ENCODE data around the gene TELO2.

TELO2 gene

DNA sequence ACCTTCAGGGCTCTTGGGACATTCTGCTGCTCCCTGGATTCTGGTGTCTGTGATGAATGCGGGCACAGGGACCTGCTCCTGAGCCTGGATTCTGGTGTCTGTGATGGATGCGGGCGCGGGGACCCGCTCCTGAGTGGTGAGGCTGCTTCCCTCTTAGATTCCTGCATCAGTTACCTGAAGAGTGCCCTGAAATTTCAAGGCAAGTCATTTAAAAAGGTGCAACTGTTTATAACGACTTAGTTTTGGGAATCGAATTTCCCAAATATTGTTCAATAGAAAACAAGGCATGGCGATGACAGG lies 47.3 kb downstream of the TELO2 start:
- DNase-seq (ENCODE audit: extremely low spot score), result no peak
- ChIA-PET CTCF (no interaction called here), POLR2A (no interaction called here)
- no peak for TF ChIP-seq SUZ12 (IDR thresholded peaks at IDR 0.05)
- TF ChIP-seq, protein P1, sequence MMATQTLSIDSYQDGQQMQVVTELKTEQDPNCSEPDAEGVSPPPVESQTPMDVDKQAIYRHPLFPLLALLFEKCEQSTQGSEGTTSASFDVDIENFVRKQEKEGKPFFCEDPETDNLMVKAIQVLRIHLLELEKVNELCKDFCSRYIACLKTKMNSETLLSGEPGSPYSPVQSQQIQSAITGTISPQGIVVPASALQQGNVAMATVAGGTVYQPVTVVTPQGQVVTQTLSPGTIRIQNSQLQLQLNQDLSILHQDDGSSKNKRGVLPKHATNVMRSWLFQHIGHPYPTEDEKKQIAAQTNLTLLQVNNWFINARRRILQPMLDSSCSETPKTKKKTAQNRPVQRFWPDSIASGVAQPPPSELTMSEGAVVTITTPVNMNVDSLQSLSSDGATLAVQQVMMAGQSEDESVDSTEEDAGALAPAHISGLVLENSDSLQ (IDR thresholded peaks at IDR 0.05), result no peak
- TF ChIP-seq TARDBP (IDR thresholded peaks at IDR 0.05), result no peak
- no peak for TF ChIP-seq ZNF384 (IDR thresholded peaks at IDR 0.05)
- no peak for TF ChIP-seq LEF1 (IDR thresholded peaks at IDR 0.05; ENCODE audit: borderline replicate concordance)
- no peak for TF ChIP-seq SP1 (IDR thresholded peaks at IDR 0.05)
- TF ChIP-seq FOXM1 (IDR thresholded peaks at IDR 0.05; ENCODE audit: borderline replicate concordance), result no peak
- no peak for TF ChIP-seq ELF4 (IDR thresholded peaks at IDR 0.05)
- no peak for TF ChIP-seq L3MBTL2 (conservative IDR thresholded peaks at IDR 0.05)
- TF ChIP-seq HDGF (IDR thresholded peaks at IDR 0.05; ENCODE audit: borderline replicate concordance), result no peak
- no peak for TF ChIP-seq FOXA1 (IDR thresholded peaks at IDR 0.05)
- no peak for TF ChIP-seq NFRKB (IDR thresholded peaks at IDR 0.05)
- no peak for TF ChIP-seq ARNT (IDR thresholded peaks at IDR 0.05)
- TF ChIP-seq BHLHE40 (IDR thresholded peaks at IDR 0.05; ENCODE audit: borderline replicate concordance), result no peak

DNA sequence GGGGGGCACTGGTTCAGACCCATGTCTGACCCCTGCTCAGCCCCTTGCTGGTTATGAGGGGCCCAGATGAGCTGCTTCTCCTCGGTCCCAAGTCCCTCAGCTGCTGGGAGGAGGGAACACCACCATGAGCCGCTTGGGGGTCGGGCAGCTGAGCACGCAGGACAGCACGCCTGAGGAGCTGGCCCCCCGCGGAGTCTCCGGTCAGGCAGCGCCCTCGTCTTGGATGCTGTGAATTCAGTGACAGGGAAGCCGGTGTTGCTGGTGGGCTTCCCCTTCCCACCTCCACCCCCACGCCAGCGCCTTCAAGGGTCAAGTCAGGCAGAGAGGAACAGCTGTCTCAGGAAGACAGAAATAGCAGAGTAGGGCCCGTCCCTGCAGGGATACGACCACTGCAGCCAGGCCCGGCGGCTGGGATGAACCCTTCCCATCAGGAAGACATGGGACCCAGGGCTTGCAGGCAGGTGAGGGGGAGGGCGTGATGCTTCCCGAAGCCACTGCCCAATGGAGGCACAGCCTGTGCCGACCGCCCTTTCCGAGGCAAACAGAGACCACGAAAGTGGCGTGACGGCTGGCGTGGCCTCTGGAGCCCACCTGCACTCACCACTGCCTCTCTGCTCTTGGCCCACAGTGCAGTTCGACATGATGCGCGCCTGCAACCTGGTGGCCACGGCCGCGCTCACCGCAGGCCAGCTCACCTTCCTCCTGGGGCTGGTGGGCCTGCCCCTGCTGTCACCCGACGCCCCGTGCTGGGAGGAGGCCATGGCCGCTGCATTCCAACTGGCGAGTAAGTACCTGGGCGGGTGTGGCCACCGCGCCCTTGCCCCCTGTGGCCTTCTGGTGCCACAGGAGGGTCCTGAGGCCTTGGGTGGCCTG lies 48.4 kb downstream of the TELO2 start:
- TF ChIP-seq ARNT (IDR thresholded peaks at IDR 0.05), result no peak
- TF ChIP-seq HDGF (IDR thresholded peaks at IDR 0.05; ENCODE audit: borderline replicate concordance), result no peak
- TF ChIP-seq, protein P1 (IDR thresholded peaks at IDR 0.05), result no peak
- no peak for TF ChIP-seq CTBP1 (IDR thresholded peaks at IDR 0.05; ENCODE audit: borderline replicate concordance)

DNA sequence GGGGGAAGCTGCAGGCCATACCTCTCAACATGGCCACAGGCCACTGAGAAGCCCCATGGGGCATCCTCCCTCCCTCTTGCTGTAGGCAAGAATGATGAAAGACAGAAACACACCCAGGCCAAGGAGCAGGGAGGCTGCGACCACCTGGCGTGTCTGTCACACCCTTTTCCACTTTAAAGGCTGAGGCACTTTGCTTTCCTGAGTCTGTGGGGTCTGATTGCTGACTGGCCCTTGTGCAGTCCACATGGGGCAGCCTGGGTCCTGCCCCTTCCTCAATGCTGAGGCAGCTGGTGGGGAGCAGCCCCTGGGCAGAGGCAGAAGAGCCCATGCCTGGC lies 49.0 kb downstream of the TELO2 start:
- ChIA-PET POLR2A (no interaction called here), CTCF (no interaction called here)
- no peak for DNase-seq (ENCODE audit: extremely low spot score)
- TF ChIP-seq NFRKB (IDR thresholded peaks at IDR 0.05) (no peak), ELF4 (IDR thresholded peaks at IDR 0.05) (no peak), SUZ12 (IDR thresholded peaks at IDR 0.05) (no peak), ZNF384 (IDR thresholded peaks at IDR 0.05) (no peak)

More for the DNA sequence above, 48.4 kb downstream of the TELO2 start:
- ChIA-PET POLR2A (no interaction called here), CTCF (no interaction called here)
- no peak for DNase-seq (ENCODE audit: extremely low spot score)

DNA sequence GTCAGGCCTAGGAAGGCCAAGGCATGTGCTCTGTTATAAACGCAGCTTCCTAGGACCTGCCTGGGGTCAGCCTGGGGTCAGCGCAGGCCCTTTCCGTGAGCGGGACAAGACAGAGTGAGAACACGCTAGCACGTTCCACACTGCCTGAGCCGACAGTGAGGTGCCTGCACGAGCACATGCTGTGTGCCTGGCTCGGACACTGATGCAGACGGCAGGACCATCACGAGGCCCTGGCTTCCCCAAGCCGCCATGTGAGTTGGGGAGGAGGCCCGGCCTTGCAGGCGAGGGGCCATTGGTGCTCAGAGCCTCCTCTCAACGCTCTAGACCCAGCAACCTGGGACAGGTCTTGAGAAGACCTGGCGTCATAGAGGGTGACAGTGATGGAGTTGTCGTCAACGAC lies 49.4 kb downstream of the TELO2 start:
- DNase-seq (ENCODE audit: extremely low spot score), result no peak
- POLR2A ChIA-PET, result no interaction called here
- TF ChIP-seq BHLHE40 (IDR thresholded peaks at IDR 0.05; ENCODE audit: borderline replicate concordance) (no peak), ZNF384 (IDR thresholded peaks at IDR 0.05) (no peak), FOXK2 (IDR thresholded peaks at IDR 0.05) (no peak), LEF1 (IDR thresholded peaks at IDR 0.05; ENCODE audit: borderline replicate concordance) (no peak), HDGF (IDR thresholded peaks at IDR 0.05; ENCODE audit: borderline replicate concordance) (no peak), FOXM1 (IDR thresholded peaks at IDR 0.05; ENCODE audit: borderline replicate concordance) (no peak), TARDBP (IDR thresholded peaks at IDR 0.05) (no peak), SP1 (IDR thresholded peaks at IDR 0.05) (no peak), ELF4 (IDR thresholded peaks at IDR 0.05) (no peak), NFRKB (IDR thresholded peaks at IDR 0.05) (no peak), L3MBTL2 (conservative IDR thresholded peaks at IDR 0.05) (no peak), SUZ12 (IDR thresholded peaks at IDR 0.05) (no peak), CTBP1 (IDR thresholded peaks at IDR 0.05; ENCODE audit: borderline replicate concordance) (no peak)
- TF ChIP-seq, protein P1 (IDR thresholded peaks at IDR 0.05), result no peak
- CTCF ChIA-PET, result no interaction called here

DNA sequence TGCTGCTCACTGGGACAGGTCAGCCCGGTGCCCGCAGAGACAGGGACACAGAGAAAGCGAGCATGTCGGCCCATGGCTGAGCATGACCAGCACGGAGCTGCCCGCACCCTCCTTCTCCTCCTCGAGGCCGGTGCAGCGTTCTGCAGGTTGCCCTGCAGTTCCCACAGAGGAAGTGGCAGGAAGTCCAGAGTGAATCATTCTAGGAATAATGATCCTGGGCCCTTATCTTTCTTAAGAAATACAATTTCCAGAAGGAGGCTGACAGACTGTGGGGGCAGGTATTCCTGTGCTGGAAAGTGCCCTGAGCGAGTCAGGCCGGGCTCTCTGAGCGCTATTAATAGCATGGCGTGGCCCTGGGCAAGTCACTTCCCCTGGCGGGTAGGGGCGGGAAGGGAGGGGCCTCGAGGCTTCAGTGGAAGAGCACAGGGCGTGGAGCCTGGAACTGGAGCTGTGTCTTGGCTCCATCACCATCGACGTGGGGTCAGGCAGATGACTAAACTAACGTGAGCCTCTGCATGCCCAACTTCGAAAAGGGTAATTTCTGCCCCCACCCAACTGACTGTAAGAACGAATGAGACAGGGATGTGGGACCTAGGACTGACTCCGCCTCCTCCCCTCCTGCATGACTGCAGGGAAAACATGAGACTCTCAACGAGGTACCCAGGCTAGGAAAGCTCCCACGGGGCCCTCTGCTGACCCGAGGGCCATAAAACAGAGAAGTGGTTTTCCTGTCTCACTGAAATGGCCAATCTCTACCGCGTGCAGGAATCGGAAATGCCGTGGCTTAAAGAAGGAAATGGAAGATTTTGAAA lies 50.1 kb downstream of the TELO2 start:
- ChIA-PET CTCF (no interaction called here), POLR2A (no interaction called here)

More for the DNA sequence above, 50.1 kb downstream of the TELO2 start:
- TF ChIP-seq ARNT (IDR thresholded peaks at IDR 0.05) (no peak), ZNF384 (IDR thresholded peaks at IDR 0.05) (no peak)
- TF ChIP-seq, protein P1 (IDR thresholded peaks at IDR 0.05), result no peak
- DNase-seq (ENCODE audit: extremely low spot score), result peak; percentile 56
